Mucosa of descending colon (tissue), 3 donors: ENCODE data around the gene SLC26A8. TPM values are rescaled to one million over a fixed set of nuclear protein-coding genes. Genes with fewer than 3 reads are reported as not detected.
"Not testable (repeated sequence)": the region's sequence is repeated elsewhere in the genome, so short reads cannot be mapped to it uniquely, and the experiment has no call there.

ENCODE experiments used
- ATAC-seq: fragments of 200-7000 bp; cut with Tn5 transposase; one replicate; pipeline ENCODE4 v1.9.1; 2020; ENCODE audit warnings: mild to moderate bottlenecking, moderate library complexity
- DNase-seq, 3 donors: peaks; one replicate each; pipeline ENCODE4 v3.0.0-alpha.2; 2020
- H3K36me3 ChIP-seq: fragments of 200-600 bp; one replicate; pipeline ENCODE4 v1.8.0; 2021; ENCODE audit warnings: low read depth, mild to moderate bottlenecking
- H3K4me1 ChIP-seq: fragments of 200-600 bp; one replicate; pipeline ENCODE4 v1.8.0; 2021; ENCODE audit warnings: low read depth, mild to moderate bottlenecking
- H3K4me3 ChIP-seq: fragments of 200-600 bp; one replicate; pipeline ENCODE4 v1.8.0; 2021; ENCODE audit warnings: mild to moderate bottlenecking
- H3K9me3 ChIP-seq: fragments of 200-600 bp; one replicate; pipeline ENCODE4 v1.8.0; 2021; ENCODE audit warnings: mild to moderate bottlenecking
- intact Hi-C, 2 donors: fragments of 100-400 bp; cut with DNase I in 1 of 2; cut with micrococcal nuclease in 1 of 2; formaldehyde crosslinking; loops; one replicate each; pipeline versions ENCODE4 v1.11.0 to v1.11.1; 2022; cut with DNase I, micrococcal nuclease
- total RNA-seq, 3 donors: library from RNA; stranded (reverse); fragmentation: NEBNext Ultra II Directional in 2 of 3; extraction: Animal tissue kit (Norgen Biotek cat#: 25700) in 2 of 3; gene quantifications; one replicate each; pipeline versions ENCODE4 v1.2.1 to v1.2.4, GENCODE V29; 2021 to 2023
- TF ChIP-seq, protein P1 (sequence below): fragments of 200-600 bp; IDR thresholded peaks from one replicate; pipeline ENCODE4 v1.8.0; 2022; ENCODE audit warnings: antibody characterized with exemption, mild to moderate bottlenecking
- donor health status: DM: no; HTN: no; CAD: no; lungs with moderate emphysema.
- donor health status: DM: no; HTN: no; CAD: no.
- donor health status: DM: no; HTN: yes; CAD: no.

SLC26A8 gene
- total RNA-seq, 3 donors from 2014 or later, result 0.28 to 1.0 (median 0.35) TPM

GRCh38 chr6:35955071-35955470, 69.4 kb downstream of the SLC26A8 start:
- Histone ChIP-seq H3K4me3 (no peak overlapping the region), H3K4me1 (no peaks in the 10 kb centered on the region), H3K36me3 (no peaks in the 10 kb centered on the region), H3K9me3 (no peaks in the 10 kb centered on the region)
- TF ChIP-seq, protein P1, sequence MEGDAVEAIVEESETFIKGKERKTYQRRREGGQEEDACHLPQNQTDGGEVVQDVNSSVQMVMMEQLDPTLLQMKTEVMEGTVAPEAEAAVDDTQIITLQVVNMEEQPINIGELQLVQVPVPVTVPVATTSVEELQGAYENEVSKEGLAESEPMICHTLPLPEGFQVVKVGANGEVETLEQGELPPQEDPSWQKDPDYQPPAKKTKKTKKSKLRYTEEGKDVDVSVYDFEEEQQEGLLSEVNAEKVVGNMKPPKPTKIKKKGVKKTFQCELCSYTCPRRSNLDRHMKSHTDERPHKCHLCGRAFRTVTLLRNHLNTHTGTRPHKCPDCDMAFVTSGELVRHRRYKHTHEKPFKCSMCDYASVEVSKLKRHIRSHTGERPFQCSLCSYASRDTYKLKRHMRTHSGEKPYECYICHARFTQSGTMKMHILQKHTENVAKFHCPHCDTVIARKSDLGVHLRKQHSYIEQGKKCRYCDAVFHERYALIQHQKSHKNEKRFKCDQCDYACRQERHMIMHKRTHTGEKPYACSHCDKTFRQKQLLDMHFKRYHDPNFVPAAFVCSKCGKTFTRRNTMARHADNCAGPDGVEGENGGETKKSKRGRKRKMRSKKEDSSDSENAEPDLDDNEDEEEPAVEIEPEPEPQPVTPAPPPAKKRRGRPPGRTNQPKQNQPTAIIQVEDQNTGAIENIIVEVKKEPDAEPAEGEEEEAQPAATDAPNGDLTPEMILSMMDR, result no peak
- no peak for ATAC-seq
- intact Hi-C loops, result no loop called here
- DNase-seq, result no peak

DNA sequence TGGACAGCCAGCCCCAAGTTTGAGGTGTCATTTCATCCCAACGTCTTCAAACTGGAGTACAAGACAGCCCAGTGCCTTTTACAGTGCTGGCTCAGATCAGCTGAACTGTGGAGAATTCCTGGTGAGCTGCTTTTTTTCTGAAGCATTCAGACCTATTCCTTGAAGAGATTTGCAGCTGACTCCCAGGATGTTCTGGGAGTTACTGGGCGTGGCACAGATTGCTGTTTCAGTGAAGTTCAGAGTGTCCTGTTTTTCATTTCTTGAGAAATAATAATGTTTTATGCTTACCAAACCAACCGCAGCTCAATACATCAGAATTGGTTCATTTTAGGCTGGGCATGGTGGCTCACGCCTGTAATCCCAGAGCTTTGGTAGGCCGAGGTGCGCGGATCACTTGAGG, 70.1 kb downstream of the SLC26A8 start:
- Histone ChIP-seq H3K36me3 (no peaks in the 10 kb centered on the region), H3K4me3 (no peak overlapping the region), H3K9me3 (no peaks in the 10 kb centered on the region), H3K4me1 (no peaks in the 10 kb centered on the region)
- DNase-seq (no peak), ATAC-seq (peak; percentile 31)
- intact Hi-C loops, result no loop called here
- TF ChIP-seq, protein P1, result no peak

GRCh38 chr6:35948725-35949124, 75.7 kb downstream of the SLC26A8 start:
- TF ChIP-seq, protein P1, result no peak
- no peaks in the 10 kb centered on the region for H3K9me3 ChIP-seq
- intact Hi-C loops, result no loop called here
- DNase-seq (no peak), ATAC-seq (no peak)
- H3K4me1 ChIP-seq, result no peaks in the 10 kb centered on the region
- no peak overlapping the region for H3K4me3 ChIP-seq
- no peaks in the 10 kb centered on the region for H3K36me3 ChIP-seq

DNA sequence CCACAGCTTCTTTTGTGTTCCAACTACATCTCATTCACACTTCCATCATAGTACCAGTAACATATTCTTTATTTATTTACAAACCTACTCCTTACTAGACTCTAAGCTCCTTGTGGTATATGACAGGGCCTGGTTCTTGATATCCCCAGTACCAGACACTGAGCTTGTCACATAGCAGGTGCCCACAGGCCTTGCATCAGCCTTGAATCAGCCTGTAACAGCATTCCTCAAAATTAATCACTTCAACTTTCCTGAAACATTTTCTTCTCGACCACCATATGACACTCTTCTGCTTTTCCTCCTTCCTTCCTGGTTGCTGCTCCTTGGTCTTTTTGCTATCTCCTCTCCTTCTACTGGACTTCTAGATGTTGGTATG, 78.8 kb downstream of the SLC26A8 start:
- Histone ChIP-seq H3K36me3 (no peaks in the 10 kb centered on the region), H3K9me3 (no peaks in the 10 kb centered on the region), H3K4me3 (no peak overlapping the region), H3K4me1 (peaks cover 1% of the 10 kb centered on the region)
- intact Hi-C loops, result no loop called here
- DNase-seq, result no peak
- TF ChIP-seq, protein P1, result no peak
- ATAC-seq, result no peak

GRCh38 chr6:35943390-35943789, 81.1 kb downstream of the SLC26A8 start:
- TF ChIP-seq, protein P1, result no peak
- Histone ChIP-seq H3K4me3 (no peak overlapping the region), H3K9me3 (no peaks in the 10 kb centered on the region), H3K4me1 (peaks cover 5% of the 10 kb centered on the region), H3K36me3 (no peaks in the 10 kb centered on the region)
- ATAC-seq (no peak), DNase-seq (no peak)
- intact Hi-C loops, result no loop called here

- ATAC-seq (no peak), DNase-seq (no peak)
- H3K4me3 ChIP-seq, result no peak overlapping the region
- no peaks in the 10 kb centered on the region for H3K9me3 ChIP-seq
- H3K36me3 ChIP-seq, result no peaks in the 10 kb centered on the region
- intact Hi-C loops, result no loop called here
- TF ChIP-seq, protein P1, result no peak
- peaks cover 5% of the 10 kb centered on the region for H3K4me1 ChIP-seq
These were observed 82.1 kb downstream of the SLC26A8 start for GRCh38 chr6:35942355-35942754.

- intact Hi-C loops, result not testable (repeated sequence)
- ATAC-seq (peak; percentile 28), DNase-seq (peak in 1 of 3 donors; percentile 28)
These were observed 83.3 kb downstream of the SLC26A8 start for GRCh38 chr6:35941170-35941569.

GRCh38 chr6:35940014-35940413, 84.4 kb downstream of the SLC26A8 start:
- peak in 1 of 3 donors; percentile 47 for DNase-seq
- H3K4me1 ChIP-seq, ATAC-seq, H3K9me3 ChIP-seq, intact Hi-C loops, H3K4me3 ChIP-seq, H3K36me3 ChIP-seq: not testable (repeated sequence)

More at GRCh38 chr6:35941170-35941569, 83.3 kb downstream of the SLC26A8 start:
- H3K9me3 ChIP-seq, H3K36me3 ChIP-seq, H3K4me1 ChIP-seq, H3K4me3 ChIP-seq: not testable (repeated sequence)

DNA sequence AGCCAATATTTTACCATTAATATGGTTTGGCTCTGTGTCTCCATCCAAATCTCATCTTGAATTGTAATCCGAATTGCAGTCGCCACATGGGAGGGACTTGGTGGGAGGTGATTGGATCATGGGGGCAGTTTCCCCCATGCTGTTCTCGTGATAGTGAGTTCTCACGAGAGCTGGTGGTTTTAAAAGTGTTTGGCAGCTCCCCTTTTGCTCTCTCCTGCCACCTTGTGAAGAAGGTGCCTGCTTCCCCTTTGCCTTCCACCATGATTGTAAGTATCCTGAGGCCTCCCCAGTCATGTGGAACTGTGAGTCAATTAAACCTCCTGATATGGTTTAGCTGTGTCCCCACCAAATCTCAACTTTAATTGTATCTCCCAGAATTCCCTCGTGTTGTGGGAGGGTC, 85.2 kb downstream of the SLC26A8 start:
- intact Hi-C loops, H3K36me3 ChIP-seq, DNase-seq, ATAC-seq, H3K4me1 ChIP-seq, H3K9me3 ChIP-seq, H3K4me3 ChIP-seq: not testable (repeated sequence)
